CD4-positive, CD25-positive, alpha-beta regulatory T cell (primary cell): ENCODE data around the gene DPP10. TPM values are rescaled to one million over a fixed set of nuclear protein-coding genes. Genes with fewer than 3 reads are reported as not detected.

Experiments used
- ATAC-seq, 2 donors: fragments of 150-1000 bp; cut with Tn5 transposase; one replicate each; pipeline ENCODE4 v1.10.0; 2021; ENCODE audit warnings: low read depth in 2 of 2, moderate number of reproducible peaks in 2 of 2, moderate library complexity in 1 of 2
- DNase-seq, 3 donors: peaks; one replicate each; pipeline versions ENCODE4 v3.0.0 to v3.0.0-alpha.2; 2012 to 2022; ENCODE audit warnings: mixed read lengths in 1 of 3
- H3K27ac ChIP-seq: one replicate; pipeline ENCODE4 v1.7.0; 2013; ENCODE audit warnings: mild to moderate bottlenecking, low read length; ENCODE audit not compliant: insufficient read depth, poor library complexity, severe bottlenecking
- H3K27me3 ChIP-seq: one replicate; pipeline ENCODE4 v1.7.0; 2013; ENCODE audit warnings: low read length; ENCODE audit not compliant: control insufficient read depth, insufficient read depth
- H3K36me3 ChIP-seq: one replicate; pipeline ENCODE4 v1.7.0; 2013; ENCODE audit warnings: mild to moderate bottlenecking, low read length, moderate library complexity; ENCODE audit not compliant: control insufficient read depth, insufficient read depth
- H3K4me1 ChIP-seq: 2 replicates; pipeline ENCODE4 v1.7.0; 2013; ENCODE audit warnings: mild to moderate bottlenecking, low read length; ENCODE audit not compliant: insufficient read depth, control insufficient read depth, poor library complexity, severe bottlenecking
- H3K4me3 ChIP-seq: one replicate; pipeline ENCODE4 v1.7.0; 2013; ENCODE audit warnings: low read depth, mild to moderate bottlenecking, low read length, moderate library complexity
- H3K9me3 ChIP-seq, 2 experiments: 1 replicate in 1 of 2; 2 replicates in 1 of 2; pipeline ENCODE4 v1.7.0; 2013; ENCODE audit warnings: low read length in 2 of 2, mild to moderate bottlenecking in 1 of 2, moderate library complexity in 1 of 2; ENCODE audit not compliant: control insufficient read depth in 2 of 2
- H3K27ac Mint-ChIP-seq, 3 donors: one replicate each; pipeline ENCODE4 v1.8.0; 2020 to 2022; ENCODE audit warnings: mild to moderate bottlenecking in 3 of 3, mixed read lengths in 3 of 3, moderate library complexity in 2 of 3
- H3K27me3 Mint-ChIP-seq: one replicate; pipeline ENCODE4 v1.8.0; 2022; ENCODE audit warnings: mild to moderate bottlenecking, mixed read lengths
- H3K36me3 Mint-ChIP-seq: one replicate; pipeline ENCODE4 v1.8.0; 2020; ENCODE audit warnings: mixed read lengths
- H3K4me1 Mint-ChIP-seq, 4 donors: one replicate each; pipeline ENCODE4 v1.8.0; 2020 to 2022; ENCODE audit warnings: mixed read lengths in 4 of 4, mild to moderate bottlenecking in 1 of 4
- H3K4me3 Mint-ChIP-seq, 4 donors: one replicate each; pipeline ENCODE4 v1.8.0; 2020 to 2022; ENCODE audit warnings: mild to moderate bottlenecking in 4 of 4, mixed read lengths in 4 of 4, moderate library complexity in 3 of 4
- H3K9me3 Mint-ChIP-seq, 7 donors: one replicate each; pipeline ENCODE4 v1.8.0; 2020 to 2022; ENCODE audit warnings: mixed read lengths in 7 of 7, mild to moderate bottlenecking in 3 of 7, moderate library complexity in 2 of 7
- polyA plus RNA-seq, 4 donors: library from polyadenylated mRNA; unstranded; fragments of 300-500 nt; fragmentation: Illumina TruSeq; gene quantifications; one replicate each; pipeline ENCODE4 v1.2.3, GENCODE V29; 2021
- total RNA-seq: library from RNA; stranded (reverse); gene quantifications from one replicate; pipeline ENCODE4 v1.2.3, GENCODE V29; 2022

The DPP10 gene
- total and polyA plus RNA-seq, 5 donors from 2014 or later = not detected

DNA sequence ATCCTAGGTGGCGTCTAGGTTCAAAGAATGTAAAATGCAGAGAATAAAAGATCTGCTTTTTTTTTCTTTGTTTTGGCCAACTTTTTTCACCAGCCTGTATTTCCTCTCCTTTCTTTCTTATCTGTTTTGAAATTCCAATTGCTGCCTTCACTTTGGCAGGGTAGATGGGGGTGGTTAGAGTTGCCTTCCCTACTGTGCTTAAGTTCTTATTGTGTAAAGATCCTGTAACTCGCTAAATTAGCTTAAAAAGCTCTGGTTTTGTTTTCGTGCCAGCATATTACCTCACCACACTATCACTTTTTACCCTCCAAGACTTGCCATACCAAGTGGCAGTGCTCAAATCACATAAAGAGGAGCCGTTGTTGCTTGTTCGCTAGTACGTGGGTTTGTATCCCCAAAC, 921.7 kb downstream of the DPP10 start:
- Histone ChIP-seq H3K36me3 (no peaks in the 10 kb centered on the region), H3K4me1 (no peaks in the 10 kb centered on the region), H3K9me3 (peaks cover 0 to 22% of the 10 kb centered on the region in 2 experiments), H3K27ac (no peak overlapping the region), H3K4me3 (no peak overlapping the region), H3K27me3 (no peaks in the 10 kb centered on the region)
- Mint-ChIP-seq H3K36me3 (no peaks in the 10 kb centered on the region), H3K4me3 (no peak overlapping the region), H3K4me1 (no peaks in the 10 kb centered on the region), H3K9me3 (peaks cover 0 to 19% (median 14%) of the 10 kb centered on the region in 7 donors), H3K27ac (no peak overlapping the region), H3K27me3 (no peaks in the 10 kb centered on the region)
- no peak for DNase-seq
- no peak for ATAC-seq

DNA sequence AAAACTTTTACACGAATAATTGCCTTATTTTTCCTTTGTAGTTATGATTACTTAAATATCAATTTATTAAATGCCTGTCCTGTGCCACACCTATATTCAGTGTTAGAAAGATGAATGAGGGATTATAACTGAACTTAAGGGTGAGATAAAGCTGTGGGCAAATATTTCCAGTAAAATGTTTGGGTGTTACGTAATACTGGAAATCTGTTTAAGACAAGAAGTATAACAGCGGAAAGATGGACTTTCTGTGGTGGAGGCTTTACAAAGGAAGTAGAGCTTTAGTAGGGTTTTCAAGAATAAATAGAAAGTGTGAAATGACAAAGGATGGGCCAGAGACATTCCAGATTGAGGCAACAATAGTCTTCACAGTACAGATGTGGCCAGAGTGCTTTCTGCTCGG, 927.0 kb downstream of the DPP10 start:
- Mint-ChIP-seq H3K4me3 (no peak overlapping the region), H3K36me3 (no peaks in the 10 kb centered on the region), H3K9me3 (peaks cover 3 to 33% (median 16%) of the 10 kb centered on the region in 7 donors), H3K27me3 (no peaks in the 10 kb centered on the region), H3K4me1 (no peaks in the 10 kb centered on the region), H3K27ac (no peak overlapping the region)
- DNase-seq = no peak
- no peak for ATAC-seq
- H3K4me3 ChIP-seq = no peak overlapping the region
- no peaks in the 10 kb centered on the region for H3K36me3 ChIP-seq
- no peaks in the 10 kb centered on the region for H3K27me3 ChIP-seq
- no peaks in the 10 kb centered on the region for H3K4me1 ChIP-seq
- no peak overlapping the region for H3K27ac ChIP-seq
- peaks cover 3 to 16% of the 10 kb centered on the region in 2 experiments for H3K9me3 ChIP-seq

DNA sequence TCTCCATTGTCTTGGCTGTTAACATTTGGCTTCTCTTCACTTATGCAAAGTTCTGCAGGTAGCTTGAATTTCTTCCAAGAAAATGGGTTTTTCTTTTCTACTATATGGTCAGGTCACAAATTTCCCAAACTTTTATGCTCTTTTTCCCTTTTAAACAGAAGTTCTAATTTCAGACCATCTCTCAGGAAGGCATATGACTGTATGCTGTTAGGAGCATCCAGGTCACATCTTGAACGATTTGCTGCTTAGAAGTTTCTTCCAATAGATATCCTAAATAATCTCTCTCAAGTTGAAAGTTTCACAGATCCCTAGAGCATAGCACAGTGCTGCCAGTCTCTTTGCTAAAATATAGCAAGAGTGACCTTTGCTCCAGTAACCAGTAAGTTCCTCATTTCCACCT, 932.5 kb downstream of the DPP10 start:
- ATAC-seq = no peak
- Mint-ChIP-seq H3K27me3 (no peaks in the 10 kb centered on the region), H3K36me3 (no peaks in the 10 kb centered on the region), H3K27ac (no peak overlapping the region), H3K4me3 (no peak overlapping the region), H3K9me3 (peaks cover 0 to 37% (median 19%) of the 10 kb centered on the region in 7 donors), H3K4me1 (no peaks in the 10 kb centered on the region)
- no peak for DNase-seq
- Histone ChIP-seq H3K4me1 (no peaks in the 10 kb centered on the region), H3K27me3 (no peaks in the 10 kb centered on the region), H3K27ac (no peak overlapping the region), H3K36me3 (no peaks in the 10 kb centered on the region), H3K4me3 (no peak overlapping the region), H3K9me3 (peaks cover 13 to 25% of the 10 kb centered on the region in 2 experiments)

DNA sequence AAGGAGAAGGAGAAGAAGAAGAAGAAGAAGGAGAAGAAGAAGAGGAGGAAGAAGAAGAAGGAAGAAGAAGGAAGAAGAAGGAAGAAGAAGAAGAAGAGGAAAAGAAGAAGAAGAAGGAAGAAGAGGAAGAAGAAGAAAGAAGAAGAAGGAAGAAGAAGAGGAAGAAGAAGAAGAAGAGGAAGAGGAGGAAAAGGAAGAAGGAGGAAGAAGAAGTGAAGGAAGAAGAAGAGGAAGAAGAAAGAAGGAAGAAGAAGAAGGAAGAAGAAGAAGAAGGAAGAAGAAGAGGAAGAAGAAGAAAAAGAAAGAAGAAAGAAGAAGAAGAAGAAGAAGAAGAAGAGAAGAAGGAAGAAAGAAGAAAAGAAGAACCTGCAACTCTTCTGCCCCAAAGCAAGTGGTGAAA, 942.0 kb downstream of the DPP10 start:
- no peaks in the 10 kb centered on the region for H3K36me3 Mint-ChIP-seq
- no peak overlapping the region for H3K27ac Mint-ChIP-seq
- ATAC-seq (no peak), DNase-seq (no peak)
- no peaks in the 10 kb centered on the region for H3K27me3 Mint-ChIP-seq
- no peaks in the 10 kb centered on the region for H3K27me3 ChIP-seq
- H3K4me3 ChIP-seq = no peak overlapping the region
- no peaks in the 10 kb centered on the region for H3K4me1 Mint-ChIP-seq
- peaks cover 7 to 10% of the 10 kb centered on the region in 2 experiments for H3K9me3 ChIP-seq
- no peaks in the 10 kb centered on the region for H3K36me3 ChIP-seq
- no peak overlapping the region for H3K27ac ChIP-seq
- no peak overlapping the region for H3K4me3 Mint-ChIP-seq
- peaks cover 2 to 27% (median 15%) of the 10 kb centered on the region in 7 donors for H3K9me3 Mint-ChIP-seq
- no peaks in the 10 kb centered on the region for H3K4me1 ChIP-seq

DNA sequence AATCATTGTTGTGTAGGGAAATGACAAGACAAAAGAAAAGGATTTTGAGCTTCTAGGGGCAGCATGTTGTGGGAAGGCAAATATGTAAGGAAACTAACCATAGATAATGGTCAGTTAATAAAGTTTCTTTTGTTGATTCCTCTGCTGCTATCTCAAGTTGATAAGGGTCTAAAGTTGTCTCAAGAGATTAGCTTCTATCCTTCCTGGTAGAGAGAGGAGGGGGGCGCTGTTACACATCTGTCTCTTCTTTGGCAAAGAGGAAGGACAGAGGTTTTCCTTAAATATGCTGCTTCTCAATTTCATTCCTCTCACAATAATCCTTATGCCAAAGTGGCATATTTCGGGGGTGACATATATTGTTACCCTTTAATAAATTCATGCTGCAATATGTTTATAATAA, 944.0 kb downstream of the DPP10 start:
- H3K9me3 ChIP-seq = peaks cover 7 to 10% of the 10 kb centered on the region in 2 experiments
- no peaks in the 10 kb centered on the region for H3K36me3 ChIP-seq
- H3K4me3 ChIP-seq = no peak overlapping the region
- Mint-ChIP-seq H3K4me1 (no peaks in the 10 kb centered on the region), H3K36me3 (no peaks in the 10 kb centered on the region), H3K4me3 (no peak overlapping the region), H3K27ac (no peak overlapping the region), H3K9me3 (peaks cover 5 to 18% (median 11%) of the 10 kb centered on the region in 7 donors), H3K27me3 (no peaks in the 10 kb centered on the region)
- H3K27ac ChIP-seq = no peak overlapping the region
- H3K4me1 ChIP-seq = no peaks in the 10 kb centered on the region
- DNase-seq (no peak), ATAC-seq (no peak)
- no peaks in the 10 kb centered on the region for H3K27me3 ChIP-seq

DNA sequence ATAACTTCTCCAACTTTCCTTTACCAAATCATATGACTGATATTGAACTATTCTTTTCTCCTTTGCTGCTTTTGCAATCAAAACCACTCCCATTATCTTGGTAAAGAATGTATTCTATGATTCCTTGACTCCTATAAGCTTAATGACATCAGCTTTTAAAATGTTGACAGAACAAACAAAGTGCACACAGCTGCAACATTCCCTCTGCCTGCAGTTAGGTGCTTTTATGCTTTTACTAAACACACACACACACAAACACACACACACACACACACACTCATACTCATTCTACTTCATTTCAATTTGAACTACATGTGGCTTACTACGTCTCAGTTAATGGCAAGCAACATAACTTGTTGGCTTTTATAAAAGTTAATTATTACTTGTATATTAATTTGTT, 946.6 kb downstream of the DPP10 start:
- Mint-ChIP-seq H3K4me1 (no peaks in the 10 kb centered on the region), H3K27ac (no peak overlapping the region), H3K9me3 (peaks cover 2 to 15% (median 11%) of the 10 kb centered on the region in 7 donors), H3K4me3 (no peak overlapping the region), H3K27me3 (no peaks in the 10 kb centered on the region), H3K36me3 (no peaks in the 10 kb centered on the region)
- Histone ChIP-seq H3K36me3 (no peaks in the 10 kb centered on the region), H3K9me3 (peaks cover 0 to 2% of the 10 kb centered on the region in 2 experiments), H3K27ac (no peak overlapping the region), H3K4me3 (no peak overlapping the region), H3K4me1 (no peaks in the 10 kb centered on the region), H3K27me3 (no peaks in the 10 kb centered on the region)
- ATAC-seq (no peak), DNase-seq (no peak)

DNA sequence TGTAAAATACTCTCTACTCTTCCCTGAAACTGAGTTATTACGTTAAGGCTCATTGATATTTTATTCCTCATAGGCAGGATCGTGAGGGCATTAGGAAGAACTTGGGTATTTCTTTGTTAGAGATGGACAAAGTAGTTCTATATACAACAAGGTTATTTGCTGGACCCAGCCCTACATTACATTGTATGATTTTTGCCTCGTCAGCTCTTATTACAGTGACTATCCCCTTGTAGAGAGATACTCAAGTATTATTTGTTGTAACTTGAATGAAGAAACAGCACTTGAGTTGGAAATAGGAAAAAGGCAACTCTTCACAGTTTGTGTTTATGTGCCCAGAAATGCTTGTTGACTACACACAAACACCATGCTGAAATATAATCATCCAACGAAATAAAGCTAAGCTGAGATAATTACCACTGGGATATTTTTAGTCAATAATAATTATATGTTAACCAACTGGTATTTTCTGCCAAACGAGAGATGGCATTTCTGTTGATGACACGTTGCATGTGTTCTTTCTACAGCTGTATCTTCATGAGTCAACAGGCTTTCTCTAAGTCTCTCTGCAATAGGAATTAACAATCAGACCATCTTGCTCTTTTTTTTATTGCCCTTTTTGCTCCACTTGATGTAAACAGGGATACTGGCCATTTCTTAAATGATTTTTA, 947.6 kb downstream of the DPP10 start:
- H3K36me3 Mint-ChIP-seq = no peaks in the 10 kb centered on the region
- no peak overlapping the region for H3K4me3 Mint-ChIP-seq
- H3K4me1 ChIP-seq = no peaks in the 10 kb centered on the region
- H3K4me1 Mint-ChIP-seq = no peaks in the 10 kb centered on the region
- H3K27ac ChIP-seq = no peak overlapping the region
- H3K36me3 ChIP-seq = no peaks in the 10 kb centered on the region
- H3K27ac Mint-ChIP-seq = no peak overlapping the region
- no peaks in the 10 kb centered on the region for H3K27me3 Mint-ChIP-seq
- DNase-seq (no peak), ATAC-seq (no peak)
- H3K27me3 ChIP-seq = no peaks in the 10 kb centered on the region
- peaks cover 1 to 11% (median 8%) of the 10 kb centered on the region in 7 donors for H3K9me3 Mint-ChIP-seq
- H3K4me3 ChIP-seq = no peak overlapping the region
- H3K9me3 ChIP-seq = peaks cover 0 to 1% of the 10 kb centered on the region in 2 experiments

DNA sequence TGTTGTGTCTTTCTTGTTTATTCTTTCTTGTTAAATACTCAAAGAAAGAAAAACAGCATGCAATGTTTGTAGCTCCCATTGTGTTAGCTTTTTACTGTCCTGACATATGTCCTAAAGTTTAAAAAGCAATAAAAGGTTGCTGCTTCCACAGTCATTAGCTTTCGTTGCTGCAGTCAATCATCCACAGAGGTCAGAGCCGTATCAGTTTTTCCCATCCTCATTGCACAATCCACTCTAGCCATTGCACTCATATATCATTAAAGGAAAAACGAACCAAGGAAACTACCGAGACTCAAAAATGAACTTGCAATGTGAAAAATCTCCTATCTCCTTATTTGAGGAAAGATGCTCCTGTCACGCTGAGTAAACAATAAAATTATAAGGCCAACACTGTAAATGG, 954.1 kb downstream of the DPP10 start:
- no peaks in the 10 kb centered on the region for H3K36me3 Mint-ChIP-seq
- H3K27me3 ChIP-seq = no peaks in the 10 kb centered on the region
- H3K27ac Mint-ChIP-seq = no peak overlapping the region
- H3K9me3 Mint-ChIP-seq = peaks cover 5 to 13% (median 8%) of the 10 kb centered on the region in 7 donors
- H3K4me3 Mint-ChIP-seq = no peak overlapping the region
- ATAC-seq = no peak
- no peaks in the 10 kb centered on the region for H3K9me3 ChIP-seq
- no peaks in the 10 kb centered on the region for H3K27me3 Mint-ChIP-seq
- no peak for DNase-seq
- no peak overlapping the region for H3K27ac ChIP-seq
- H3K36me3 ChIP-seq = no peaks in the 10 kb centered on the region
- H3K4me1 Mint-ChIP-seq = no peaks in the 10 kb centered on the region
- no peak overlapping the region for H3K4me3 ChIP-seq
- no peaks in the 10 kb centered on the region for H3K4me1 ChIP-seq
